Thyroid gland (tissue), 4 donors: ENCODE data around the gene PHOX2B. TPM values are rescaled to one million over a fixed set of nuclear protein-coding genes. Genes with fewer than 3 reads are reported as not detected.

Experiments used
- DNase-seq, 2 donors: peaks; one replicate each; pipeline ENCODE4 v3.0.0-alpha.2; 2019
- H3K27ac ChIP-seq, 3 donors: fragments of 200-600 bp; sonication (generic); 1 replicate in 2 of 3; 2 replicates in 1 of 3; pipeline ENCODE4 v1.5.1; 2016 to 2019; ENCODE audit warnings: mild to moderate bottlenecking in 1 of 3, moderate library complexity in 1 of 3
- H3K27me3 ChIP-seq: fragments of 200-600 bp; sonication (generic); one replicate; pipeline ENCODE4 v1.5.1; 2019
- H3K36me3 ChIP-seq, 2 donors: fragments of 200-600 bp; sonication (generic); one replicate each; pipeline ENCODE4 v1.5.1; 2016 to 2019
- H3K4me1 ChIP-seq, 2 donors: fragments of 200-600 bp; sonication (generic); one replicate each; pipeline ENCODE4 v1.5.1; 2017 to 2019
- H3K4me3 ChIP-seq, 3 donors: fragments of 200-600 bp; sonication (generic); replicated peaks in 1 of 3; 1 replicate in 2 of 3; 2 replicates in 1 of 3; pipeline ENCODE4 v1.5.1; 2016; ENCODE audit warnings: mild to moderate bottlenecking in 1 of 3
- H3K9me3 ChIP-seq: fragments of 200-600 bp; sonication (generic); one replicate; pipeline ENCODE4 v1.5.1; 2017
- CTCF ChIP-seq, 6 experiments: fragments of 200-600 bp in 3 of 6; fragments of 450-650 bp in 3 of 6; sonication (generic) in 3 of 6; IDR thresholded peaks; one replicate each; pipeline ENCODE4 v1.5.1; 2016 to 2019; ENCODE audit warnings: antibody characterized with exemption in 6 of 6, mild to moderate bottlenecking in 2 of 6, inconsistent platforms in 1 of 6, moderate library complexity in 1 of 6
- POLR2A ChIP-seq, 2 donors: fragments of 450-650 bp; IDR thresholded peaks; one replicate each; pipeline ENCODE4 v1.6.1; 2017; ENCODE audit warnings: antibody characterized with exemption in 2 of 2, mild to moderate bottlenecking in 2 of 2, moderate library complexity in 1 of 2
- WGBS, 2 donors: methylation state at CpG; one replicate each; pipeline ENCODE4 v1.1.5; 2017; 5-methylcytosine and 5-hydroxymethylcytosine counted together
- intact Hi-C: fragments of 100-400 bp; cut with DNase I; formaldehyde crosslinking; loops from one replicate; pipeline ENCODE4 v1.15.1; 2023
- total RNA-seq, 4 donors: library from RNA; depleted of rRNA; stranded (reverse); fragments of >200 nt; gene quantifications; one replicate each; pipeline ENCODE4 v1.2.3, GENCODE V29; 2016

The PHOX2B gene
- total RNA-seq = not detected

- TF ChIP-seq CTCF (IDR thresholded peaks at IDR 0.05) = no peak
- no peak for TF ChIP-seq POLR2A (IDR thresholded peaks at IDR 0.05)
- WGBS, 2 donors = 8 to 12% methylated on average over 15 of the region's 15 CpGs
- Histone ChIP-seq H3K9me3 (no peaks in the 10 kb centered on the region), H3K27ac (no peak within 1 kb of the TSS), H3K4me1 (peaks cover 11 to 24% of the 10 kb centered on the region in 2 donors), H3K36me3 (no peaks in the 10 kb centered on the region), H3K4me3 (no peak within 1 kb of the TSS), H3K27me3 (peaks cover 72% of the 10 kb centered on the region)
- intact Hi-C loops = no loop called here
- DNase-seq = no peak
Observed at GRCh38 chr4:41748571-41749475, at the start of gene PHOX2B. PHOX2B (minus strand) TSS chr4:41748725; CDS start chr4:41748610, 115 bp downstream.

- 65 to 75% methylated on average over 2 of the region's 2 CpGs for whole genome bisulfite sequencing, 2 donors
- Histone ChIP-seq H3K36me3 (no peaks in the 10 kb centered on the region), H3K27me3 (no peaks in the 10 kb centered on the region), H3K9me3 (no peaks in the 10 kb centered on the region), H3K27ac (no peak overlapping the region), H3K4me1 (no peaks in the 10 kb centered on the region), H3K4me3 (no peak overlapping the region)
- DNase-seq = no peak
- TF ChIP-seq CTCF (IDR thresholded peaks at IDR 0.05) = no peak
- no peak for TF ChIP-seq POLR2A (IDR thresholded peaks at IDR 0.05)
- intact Hi-C loops = no loop called here
Observed at GRCh38 chr4:41797260-41797659, 48.7 kb upstream of the PHOX2B start.

- no peak for DNase-seq
- Histone ChIP-seq H3K27ac (no peak overlapping the region), H3K36me3 (no peaks in the 10 kb centered on the region), H3K27me3 (no peaks in the 10 kb centered on the region), H3K4me3 (no peak overlapping the region), H3K9me3 (no peaks in the 10 kb centered on the region), H3K4me1 (no peaks in the 10 kb centered on the region)
- TF ChIP-seq POLR2A (IDR thresholded peaks at IDR 0.05) (no peak), CTCF (IDR thresholded peaks at IDR 0.05) (no peak)
- WGBS, 2 donors = 14 to 17% methylated on average over 6 to 8 of the region's 8 CpGs
- intact Hi-C loops = no loop called here
Observed at GRCh38 chr4:41796545-41797210, 48.2 kb upstream of the PHOX2B start.

- H3K27ac ChIP-seq = no peak overlapping the region
- intact Hi-C loops = no loop called here
- WGBS, 2 donors = 23 to 29% methylated on average over 2 of the region's 2 CpGs
- H3K9me3 ChIP-seq = no peaks in the 10 kb centered on the region
- TF ChIP-seq CTCF (IDR thresholded peaks at IDR 0.05) (no peak), POLR2A (IDR thresholded peaks at IDR 0.05) (no peak)
- DNase-seq = no peak
- H3K4me3 ChIP-seq = no peak overlapping the region
- H3K36me3 ChIP-seq = no peaks in the 10 kb centered on the region
- H3K27me3 ChIP-seq = no peaks in the 10 kb centered on the region
- no peaks in the 10 kb centered on the region for H3K4me1 ChIP-seq
Observed at GRCh38 chr4:41795796-41796385, 47.4 kb upstream of the PHOX2B start.
